Ascending aorta (tissue), 2 donors: ENCODE measurements around the gene AIP. TPM values are rescaled to one million over a fixed set of nuclear protein-coding genes. Genes with fewer than 3 reads are reported as not detected.

Experiments
- DNase-seq, 2 donors: peaks; one replicate each; pipeline ENCODE4 v3.0.0-alpha.2; 2019; ENCODE audit warnings: low spot score in 2 of 2
- H3K27ac ChIP-seq, 2 donors: fragments of 200-600 bp; sonication (generic); one replicate each; pipeline ENCODE4 v1.5.1; 2016 to 2017; ENCODE audit warnings: mild to moderate bottlenecking in 1 of 2
- H3K27me3 ChIP-seq: fragments of 200-600 bp; sonication (generic); one replicate; pipeline ENCODE4 v1.5.1; 2017
- H3K36me3 ChIP-seq, 2 donors: fragments of 200-600 bp; sonication (generic); one replicate each; pipeline ENCODE4 v1.5.1; 2016
- H3K4me1 ChIP-seq, 2 donors: fragments of 200-600 bp; sonication (generic); one replicate each; pipeline ENCODE4 v1.5.1; 2016 to 2017; ENCODE audit warnings: mild to moderate bottlenecking in 1 of 2
- H3K4me3 ChIP-seq, 2 donors: fragments of 200-600 bp; sonication (generic); one replicate each; pipeline ENCODE4 v1.5.1; 2016 to 2017; ENCODE audit warnings: mild to moderate bottlenecking in 1 of 2
- H3K9me3 ChIP-seq, 2 donors: fragments of 200-600 bp; sonication (generic); one replicate each; pipeline ENCODE4 v1.5.1; 2016
- CTCF ChIP-seq, 3 experiments: fragments of 200-600 bp in 2 of 3; fragments of 450-650 bp in 1 of 3; sonication (generic) in 2 of 3; IDR thresholded peaks; one replicate each; pipeline ENCODE4 v1.5.1; 2016 to 2019; ENCODE audit warnings: antibody characterized with exemption in 3 of 3, mild to moderate bottlenecking in 1 of 3, moderate library complexity in 1 of 3
- intact Hi-C: fragments of 100-400 bp; cut with DNase I; formaldehyde crosslinking; loops from one replicate; pipeline ENCODE4 v1.15.1; 2023
- total RNA-seq: library from RNA; depleted of rRNA; stranded (reverse); fragments of >200 nt; gene quantifications from one replicate; pipeline ENCODE4 v1.1.0, GENCODE V29; 2016

AIP gene
- total RNA-seq, 1 donor from 2014 or later, result 116 TPM

DNA sequence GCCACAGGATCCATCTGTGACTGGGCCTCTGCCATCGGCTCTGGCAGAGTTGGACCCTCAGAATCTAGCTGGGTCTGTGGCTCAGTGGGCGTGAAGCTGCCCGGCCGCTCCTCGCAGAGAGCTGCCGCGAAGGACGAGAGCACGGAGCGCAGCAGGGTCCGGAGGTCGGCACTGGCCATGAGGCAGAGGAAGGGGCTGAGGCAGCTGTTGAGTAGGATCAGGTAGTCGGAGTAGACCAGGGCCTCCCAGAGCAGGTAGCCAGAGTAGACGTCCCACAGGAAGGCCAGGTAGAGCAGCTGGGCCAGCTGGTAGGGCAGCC, 31.2 kb upstream of the AIP start:
- H3K4me3 ChIP-seq, result no peak overlapping the region
- no peaks in the 10 kb centered on the region for H3K36me3 ChIP-seq
- TF ChIP-seq CTCF (IDR thresholded peaks at IDR 0.05), result no peak
- no peaks in the 10 kb centered on the region for H3K27me3 ChIP-seq
- no peak overlapping the region for H3K27ac ChIP-seq
- H3K4me1 ChIP-seq, result no peaks in the 10 kb centered on the region
- DNase-seq, result no peak
- intact Hi-C loops, result no loop called here
- H3K9me3 ChIP-seq, result no peaks in the 10 kb centered on the region

GRCh38 chr11:67452141-67452952, 30.5 kb upstream of the AIP start, which contains the start of gene GPR152:
Gene GPR152, minus strand, starts transcription at chr11:67452729. Its CDS starts 5 bp downstream, at chr11:67452724.
- no peak for DNase-seq
- TF ChIP-seq CTCF (IDR thresholded peaks at IDR 0.05), result no peak
- no peak within 1 kb of the TSS for H3K4me3 ChIP-seq
- H3K27ac ChIP-seq, result no peak within 1 kb of the TSS
- no peaks in the 10 kb centered on the region for H3K4me1 ChIP-seq
- intact Hi-C loops, result no loop called here
- no peaks in the 10 kb centered on the region for H3K9me3 ChIP-seq
- H3K36me3 ChIP-seq, result no peaks in the 10 kb centered on the region
- H3K27me3 ChIP-seq, result no peaks in the 10 kb centered on the region

DNA sequence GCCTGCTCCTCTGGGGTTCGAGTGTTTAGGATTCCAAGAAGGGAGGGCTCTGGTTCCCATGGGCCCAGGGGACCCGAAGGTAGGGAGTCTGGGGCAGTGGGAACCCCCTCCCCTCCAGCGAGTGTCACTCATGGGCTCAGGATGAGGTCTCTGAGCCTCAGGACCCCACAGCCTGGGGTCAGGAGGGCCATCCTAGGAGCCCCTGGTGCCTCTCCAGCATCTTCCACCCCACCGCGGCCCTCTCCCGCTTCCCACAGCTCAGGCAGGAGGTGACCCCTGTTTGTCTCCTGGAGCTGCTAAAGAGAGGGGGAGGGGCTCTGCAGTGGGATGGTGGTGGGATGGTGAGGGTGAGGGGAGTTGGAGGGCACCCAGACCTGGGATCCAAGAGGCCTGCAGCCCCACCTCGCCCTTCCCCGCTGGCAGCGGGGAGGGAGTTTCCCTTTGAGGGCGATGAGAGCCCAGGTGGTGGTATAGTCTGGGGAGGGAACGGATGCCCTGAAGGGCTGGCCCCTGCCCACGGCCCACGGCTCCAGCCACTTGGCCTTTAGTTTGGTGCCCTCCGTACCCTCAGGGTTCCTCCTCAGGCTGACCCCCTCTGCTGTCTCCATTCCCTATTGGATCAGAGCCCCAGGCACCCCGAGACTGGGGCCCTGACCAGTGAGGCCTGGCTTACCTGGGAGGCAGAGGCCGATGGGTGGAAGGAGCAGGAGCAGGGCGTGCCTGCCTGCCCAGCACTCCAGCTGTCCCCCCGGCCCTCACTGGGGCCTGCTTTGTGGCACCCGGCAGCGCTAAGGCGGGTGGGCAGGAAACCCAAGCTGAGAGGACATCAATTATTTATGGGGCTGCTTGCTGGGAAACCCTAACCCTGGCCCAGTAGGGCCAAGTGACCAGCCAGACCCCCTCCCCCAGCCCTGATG, 28.8 kb upstream of the AIP start:
- intact Hi-C loops, result no loop called here
- Histone ChIP-seq H3K9me3 (no peaks in the 10 kb centered on the region), H3K4me1 (no peaks in the 10 kb centered on the region), H3K27ac (no peak overlapping the region), H3K27me3 (no peaks in the 10 kb centered on the region), H3K36me3 (no peaks in the 10 kb centered on the region), H3K4me3 (no peak overlapping the region)
- DNase-seq, result no peak
- no peak for TF ChIP-seq CTCF (IDR thresholded peaks at IDR 0.05)

DNA sequence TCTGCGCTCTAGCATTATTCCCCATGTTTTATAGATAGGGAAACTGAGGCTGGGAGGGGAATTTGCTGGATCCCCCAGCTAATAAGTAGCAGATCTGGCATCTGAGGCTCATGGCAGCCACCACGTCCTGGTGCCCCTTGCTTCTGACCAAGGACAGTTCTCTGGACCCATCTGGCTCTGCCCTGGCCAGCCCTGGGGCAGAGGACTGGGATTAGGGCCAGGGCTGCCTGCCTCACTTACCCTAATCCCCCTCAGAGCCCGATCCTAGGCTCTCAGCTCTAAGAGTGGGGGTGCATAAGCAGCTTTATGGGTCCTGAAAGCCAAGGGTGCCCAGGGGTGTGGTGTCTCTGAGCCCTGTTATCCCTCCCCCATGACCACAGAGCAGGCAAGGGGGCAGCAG, 27.8 kb upstream of the AIP start, which contains the start of gene CABP4:
Gene CABP4, plus strand, starts transcription at position 301 of the 400 bp plus-strand sequence. Its CDS starts 70 bp downstream, at position 371.
- DNase-seq, result no peak
- Histone ChIP-seq H3K4me3 (no peak within 1 kb of the TSS), H3K36me3 (no peaks in the 10 kb centered on the region), H3K27ac (no peak within 1 kb of the TSS), H3K9me3 (no peaks in the 10 kb centered on the region), H3K4me1 (no peaks in the 10 kb centered on the region), H3K27me3 (no peaks in the 10 kb centered on the region)
- TF ChIP-seq CTCF (IDR thresholded peaks at IDR 0.05), result no peak
- intact Hi-C loops, result no loop called here

- Histone ChIP-seq H3K27ac (no peak overlapping the region), H3K27me3 (no peaks in the 10 kb centered on the region), H3K9me3 (no peaks in the 10 kb centered on the region), H3K4me3 (no peak overlapping the region), H3K4me1 (no peaks in the 10 kb centered on the region), H3K36me3 (no peaks in the 10 kb centered on the region)
- DNase-seq, result no peak
- no peak for TF ChIP-seq CTCF (IDR thresholded peaks at IDR 0.05)
- intact Hi-C loops, result no loop called here
Measured at GRCh38 chr11:67456068-67456705, 26.6 kb upstream of the AIP start.
